ENCODE data around the gene DSC1.
"Not testable (repeated sequence)": the region's sequence is repeated elsewhere in the genome, so short reads cannot be mapped to it uniquely, and the experiment has no call there.

DSC1 gene

GRCh38 chr18:31171144-31171839 is 8.6 kb upstream of the DSC1 start:
- no peak for DNase-seq (ENCODE audit: low read depth in 2 of 2)

- DNase-seq (ENCODE audit: low read depth in 2 of 2): no peak
Measured at GRCh38 chr18:31170335-31170734, 7.7 kb upstream of the DSC1 start.

GRCh38 chr18:31162419-31162793 is 250 bp downstream of the DSC1 start:
- no peak for DNase-seq (ENCODE audit: low read depth in 2 of 2)

- no peak for DNase-seq (ENCODE audit: low read depth in 2 of 2)
Measured at GRCh38 chr18:31161757-31162418, 768 bp downstream of the DSC1 start.

GRCh38 chr18:31156821-31157763 is 5.6 kb downstream of the DSC1 start:
- no peak for DNase-seq (ENCODE audit: low read depth in 2 of 2)

- DNase-seq (ENCODE audit: low read depth in 2 of 2): no peak
Measured at GRCh38 chr18:31155498-31155897, 7.2 kb downstream of the DSC1 start.

GRCh38 chr18:31154181-31154580 is 8.5 kb downstream of the DSC1 start:
- DNase-seq (ENCODE audit: low read depth in 2 of 2): no peak

- no peak for DNase-seq (ENCODE audit: low read depth in 2 of 2)
Measured at GRCh38 chr18:31149351-31149750, 13.3 kb downstream of the DSC1 start.

GRCh38 chr18:31148600-31148999 is 14.1 kb downstream of the DSC1 start:
- DNase-seq (ENCODE audit: low read depth in 2 of 2): no peak

GRCh38 chr18:31146809-31147208 is 15.8 kb downstream of the DSC1 start:
- no peak for DNase-seq (ENCODE audit: low read depth in 2 of 2)

GRCh38 chr18:31143025-31143424 is 19.6 kb downstream of the DSC1 start:
- no peak for DNase-seq (ENCODE audit: low read depth in 2 of 2)

GRCh38 chr18:31138709-31139108 is 23.9 kb downstream of the DSC1 start:
- no peak for DNase-seq (ENCODE audit: low read depth in 2 of 2)

- no peak for DNase-seq (ENCODE audit: low read depth in 2 of 2)
Measured at GRCh38 chr18:31134988-31135529, 27.6 kb downstream of the DSC1 start.

GRCh38 chr18:31129398-31130115 is 33.1 kb downstream of the DSC1 start:
- DNase-seq (ENCODE audit: low read depth in 2 of 2): no peak

- DNase-seq (ENCODE audit: low read depth in 2 of 2): no peak
Measured at GRCh38 chr18:31125878-31126277, 36.8 kb downstream of the DSC1 start.

- not testable (repeated sequence) for DNase-seq (ENCODE audit: low read depth in 2 of 2)
Measured at GRCh38 chr18:31123125-31123524, 39.5 kb downstream of the DSC1 start.

- DNase-seq (ENCODE audit: low read depth in 2 of 2): no peak
Measured at GRCh38 chr18:31120594-31120993, 42.1 kb downstream of the DSC1 start.

- no peak for DNase-seq (ENCODE audit: low read depth in 2 of 2)
Measured at GRCh38 chr18:31116853-31117595, 45.6 kb downstream of the DSC1 start.

- no peak for DNase-seq (ENCODE audit: low read depth in 2 of 2)
Measured at GRCh38 chr18:31112804-31113203, 49.9 kb downstream of the DSC1 start.

- DNase-seq (ENCODE audit: low read depth in 2 of 2): no peak
Measured at GRCh38 chr18:31105733-31106132, 56.9 kb downstream of the DSC1 start.

GRCh38 chr18:31104444-31104843 is 58.2 kb downstream of the DSC1 start:
- no peak for DNase-seq (ENCODE audit: low read depth in 2 of 2)

Measured in stimulated activated CD4-positive, alpha-beta T cell treated with anti-CD3 and anti-CD28 coated beads, Interleukin-1b, Interleukin-23, amount 100 ng/mL, for 4 hours (primary cell).